Measurements from ENCODE around the gene RAG2. TPM values are rescaled to one million over a fixed set of nuclear protein-coding genes. Genes with fewer than 3 reads are reported as not detected.

The RAG2 gene
- total and polyA plus RNA-seq, 2 donors (not counting 3 experiments of a cell fraction or from before 2014, with no cell fraction given), result not detected

DNA sequence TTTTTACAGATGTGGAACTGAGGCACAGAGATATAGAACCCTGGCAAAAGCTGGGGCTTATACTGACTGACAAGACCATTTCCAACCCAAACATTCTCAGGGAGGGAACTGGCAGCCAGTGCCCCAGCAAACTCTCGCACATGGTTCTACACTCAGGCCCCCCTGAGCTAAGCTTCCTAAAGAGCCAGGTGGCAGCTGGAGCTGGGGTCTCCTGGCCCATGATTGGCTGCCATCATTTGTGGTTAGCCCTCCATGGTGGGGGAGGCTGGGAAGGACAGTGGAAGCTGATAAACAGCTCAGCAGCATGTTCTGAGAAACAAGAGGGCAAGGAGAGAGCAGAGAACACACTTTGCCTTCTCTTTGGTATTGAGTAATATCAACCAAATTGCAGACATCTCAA lies 30.3 kb downstream of the RAG2 start, which contains the start of gene RAG1:
Gene RAG1, plus strand, starts transcription at position 314 of the 400 bp plus-strand sequence. CDS start 5,298 bp downstream, outside the sequence.
- Histone ChIP-seq H3K36me3 (ENCODE audit: control insufficient read depth in 2 of 2, extremely low read depth in 1 of 2, insufficient read depth in 2 of 2, low read length in 2 of 2) (no peaks in the 10 kb centered on the region), H3K4me3 (replicated peaks in 1 of 3; ENCODE audit: insufficient read depth in 1 of 3, low read depth in 1 of 3, low read length in 3 of 3) (no peak within 1 kb of the TSS), H3K4me2 (ENCODE audit: insufficient read depth, low read length) (no peak within 1 kb of the TSS), H4K20me1 (replicated peaks; ENCODE audit: control insufficient read depth, extremely low read depth, insufficient read depth, low read length) (no peaks in the 10 kb centered on the region), H3K79me2 (ENCODE audit: control insufficient read depth, insufficient read depth, low read length) (no peaks in the 10 kb centered on the region), H3K9ac (replicated peaks; ENCODE audit: extremely low read depth, insufficient read depth, low read length) (no peak within 1 kb of the TSS), H3K9me1 (replicated peaks; ENCODE audit: control insufficient read depth, extremely low read depth, insufficient read depth, low read length) (no peaks in the 10 kb centered on the region), H3K27ac (ENCODE audit: insufficient read depth, low read depth, low read length) (no peak within 1 kb of the TSS), H2AFZ (ENCODE audit: low read depth, low read length) (no peak within 1 kb of the TSS), H3K4me1 (ENCODE audit: control insufficient read depth, extremely low read depth, insufficient read depth, low read length) (no peaks in the 10 kb centered on the region), H3K27me3 (ENCODE audit: control insufficient read depth in 2 of 2, insufficient read depth in 2 of 2, low read length in 2 of 2) (peaks cover 4 to 27% of the 10 kb centered on the region in 2 experiments), H3K9me3 (replicated peaks; ENCODE audit: control insufficient read depth, insufficient read depth, low read length) (no peaks in the 10 kb centered on the region)
- TF ChIP-seq POLR2AphosphoS5 (IDR thresholded peaks at IDR 0.05; ENCODE audit: insufficient read depth, low read depth, low read length) (no peak), FOS (IDR thresholded peaks at IDR 0.05; ENCODE audit: borderline replicate concordance, insufficient read depth, low read length) (no peak), JUN (IDR thresholded peaks at IDR 0.05; ENCODE audit: borderline replicate concordance, insufficient read depth, insufficient read length, low read depth) (no peak), MYC (IDR thresholded peaks at IDR 0.05; ENCODE audit: low read depth, low read length) (no peak), EZH2 (IDR thresholded peaks at IDR 0.05; ENCODE audit: borderline replicate concordance, low read depth, low read length, severe bottlenecking) (no peak), MAX (IDR thresholded peaks at IDR 0.05; ENCODE audit: insufficient read depth, insufficient read length) (no peak), GATA2 (IDR thresholded peaks at IDR 0.05; ENCODE audit: insufficient read depth, insufficient read length, low read depth, low read length) (no peak), POLR2A (IDR thresholded peaks at IDR 0.05; ENCODE audit: low read depth, low read length) (no peak)
- TF ChIP-seq, protein P1, sequence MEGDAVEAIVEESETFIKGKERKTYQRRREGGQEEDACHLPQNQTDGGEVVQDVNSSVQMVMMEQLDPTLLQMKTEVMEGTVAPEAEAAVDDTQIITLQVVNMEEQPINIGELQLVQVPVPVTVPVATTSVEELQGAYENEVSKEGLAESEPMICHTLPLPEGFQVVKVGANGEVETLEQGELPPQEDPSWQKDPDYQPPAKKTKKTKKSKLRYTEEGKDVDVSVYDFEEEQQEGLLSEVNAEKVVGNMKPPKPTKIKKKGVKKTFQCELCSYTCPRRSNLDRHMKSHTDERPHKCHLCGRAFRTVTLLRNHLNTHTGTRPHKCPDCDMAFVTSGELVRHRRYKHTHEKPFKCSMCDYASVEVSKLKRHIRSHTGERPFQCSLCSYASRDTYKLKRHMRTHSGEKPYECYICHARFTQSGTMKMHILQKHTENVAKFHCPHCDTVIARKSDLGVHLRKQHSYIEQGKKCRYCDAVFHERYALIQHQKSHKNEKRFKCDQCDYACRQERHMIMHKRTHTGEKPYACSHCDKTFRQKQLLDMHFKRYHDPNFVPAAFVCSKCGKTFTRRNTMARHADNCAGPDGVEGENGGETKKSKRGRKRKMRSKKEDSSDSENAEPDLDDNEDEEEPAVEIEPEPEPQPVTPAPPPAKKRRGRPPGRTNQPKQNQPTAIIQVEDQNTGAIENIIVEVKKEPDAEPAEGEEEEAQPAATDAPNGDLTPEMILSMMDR (IDR thresholded peaks at IDR 0.05; ENCODE audit: extremely low read depth in 1 of 2, insufficient read depth in 1 of 2, low read depth in 1 of 2, low read length in 2 of 2), result no peak
- BruUV-seq (replicated peaks), result no TSS peak
- intact Hi-C loops (cut with micrococcal nuclease) (no loop called here), dilution Hi-C loops (cut with MboI; ENCODE audit: extremely low pct_ligation_motif_present, low sequenced_read_pairs) (no loop called here)
- ChIA-PET CTCF (interaction anchor here (1.7 to 7.0 kb wide), 2 partner anchors 27 to 180 kb away, joined by 3 to 154 read pairs; partner anchors contain the start of gene IFTAP), POLR2A (no interaction called here)
- FAIRE-seq (no peak), DNase-seq (ENCODE audit: low read depth, low spot score) (no peak)

Measured in endothelial cell of umbilical vein (primary cell).